Neural progenitor cell (in vitro differentiated cells): ENCODE measurements around the gene CREG2.

Experiments
- CTCF ChIP-seq: fragments of 200-600 bp; sonication (generic); IDR thresholded peaks from 2 replicates; pipeline ENCODE4 v1.5.1; 2017; ENCODE audit warnings: antibody characterized with exemption, mild to moderate bottlenecking
- EZH2 ChIP-seq: fragments of 200-600 bp; sonication (generic); IDR thresholded peaks from 2 replicates; pipeline ENCODE4 v1.6.1; 2017; ENCODE audit warnings: antibody characterized with exemption, mild to moderate bottlenecking, moderate library complexity
- EZH2phosphoT487 ChIP-seq: fragments of 200-600 bp; sonication (generic); IDR thresholded peaks from 2 replicates; pipeline ENCODE4 v1.6.1; 2017; ENCODE audit warnings: antibody characterized with exemption

- no peak for TF ChIP-seq CTCF
- no peak for TF ChIP-seq EZH2
- no peak for TF ChIP-seq EZH2phosphoT487
Observed at GRCh38 chr2:101410746-101411145, 23.4 kb upstream of the CREG2 start.
